COLO829 (cell line): ENCODE data around the gene PTPRD.

Source experiments
- DNase-seq: peaks from one replicate; pipeline ENCODE4 v3.0.0; 2012; ENCODE audit warnings: low spot score

PTPRD gene

DNA sequence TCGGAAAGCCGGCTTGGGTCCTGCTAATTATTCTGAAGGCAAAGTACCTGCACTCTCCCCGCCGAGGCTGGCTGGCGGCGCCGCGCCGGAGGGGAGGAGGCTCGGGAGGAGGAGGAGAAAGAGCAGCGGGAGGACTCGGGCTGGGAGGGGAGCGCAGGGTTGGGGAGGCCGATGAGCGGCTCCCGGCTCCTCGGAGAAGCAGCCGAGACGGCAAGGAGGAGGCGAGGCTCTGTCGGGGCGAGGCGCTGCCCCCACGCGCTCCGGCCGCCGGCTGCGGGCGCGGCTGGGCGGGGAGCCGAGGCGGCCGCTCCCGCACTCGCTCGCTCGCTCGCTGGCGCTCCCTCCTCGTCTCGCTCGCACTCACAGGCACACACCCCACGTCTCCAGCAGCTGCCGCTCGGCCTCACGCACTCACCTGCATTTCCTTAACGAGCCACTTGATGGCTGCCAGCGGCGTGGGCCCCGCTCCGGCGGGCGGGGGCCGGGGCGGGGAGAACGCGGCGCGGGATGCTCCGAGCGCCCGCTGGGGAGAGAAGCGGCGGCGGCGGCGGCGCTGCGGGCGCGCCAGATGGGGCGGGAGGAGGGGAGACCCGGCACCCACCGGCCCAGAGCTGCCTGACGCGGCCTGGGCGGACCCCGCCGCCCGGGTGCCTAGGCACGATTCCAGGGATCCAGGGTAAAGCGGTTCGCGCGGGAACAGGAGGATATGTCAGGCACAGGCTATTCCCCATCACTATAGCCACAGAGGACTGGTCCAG, at the start of gene PTPRD:
PTPRD (minus strand) TSS at position 362 of the 758 bp plus-strand sequence.
- DNase-seq, result no peak

DNA sequence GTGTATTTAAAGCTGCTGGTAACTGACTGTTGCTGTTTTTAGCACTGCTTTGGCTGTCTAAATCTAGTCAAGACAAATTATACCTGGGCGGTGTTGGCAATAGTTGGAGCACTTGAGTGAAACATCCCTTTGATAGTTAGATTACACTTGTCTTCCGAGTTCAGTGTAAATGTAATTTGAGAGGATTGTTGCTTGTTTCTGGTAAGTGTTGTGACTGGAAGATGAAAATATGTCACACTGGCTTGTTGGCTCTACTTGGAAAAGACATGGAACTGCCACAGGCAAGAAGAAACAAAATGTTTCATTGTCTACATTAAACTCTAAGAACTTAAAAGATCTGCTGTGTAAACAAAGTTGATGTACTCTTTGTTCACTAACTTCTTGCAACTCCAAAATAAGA, 49.2 kb upstream of the PTPRD start:
- no peak for DNase-seq

DNA sequence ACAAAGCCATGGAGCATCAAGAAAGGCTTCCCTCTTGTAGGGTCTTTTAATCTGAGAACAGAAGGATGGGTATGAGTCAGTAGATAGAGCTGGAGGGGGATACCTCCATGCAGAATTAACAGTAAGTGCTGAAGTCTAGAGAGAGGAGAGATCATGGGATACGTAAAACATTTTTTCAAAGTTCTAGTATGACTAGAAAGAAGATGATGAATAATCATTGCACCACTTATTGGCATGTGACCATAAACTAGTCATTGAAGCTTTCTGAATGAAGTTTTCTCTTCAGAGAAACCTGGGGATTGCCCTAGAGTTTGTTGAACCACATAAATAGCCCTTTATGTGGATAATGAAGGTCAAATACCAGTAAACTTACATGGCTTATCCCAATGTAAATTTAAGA, 48.6 kb upstream of the PTPRD start:
- peak; percentile 61 for DNase-seq

DNA sequence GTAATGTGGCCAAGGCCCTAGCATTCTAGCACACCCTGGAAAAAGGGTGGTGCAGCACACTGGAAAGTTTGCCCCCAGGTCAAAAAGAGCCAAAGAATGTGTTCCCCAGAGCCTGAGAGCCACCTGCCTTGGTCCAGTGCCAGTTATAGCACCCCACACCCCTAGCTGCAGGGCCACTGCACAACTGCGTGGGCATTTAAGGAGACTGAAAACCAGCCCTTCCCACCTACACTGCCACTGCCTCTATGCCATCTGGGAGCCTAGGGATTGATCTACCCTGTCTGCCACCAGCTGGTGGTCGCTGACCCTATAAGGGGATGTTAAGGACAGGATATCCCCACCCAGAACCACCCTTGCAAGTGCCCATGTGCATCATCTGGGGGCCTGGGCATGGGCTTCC, 38.2 kb upstream of the PTPRD start:
- DNase-seq, result no peak

DNA sequence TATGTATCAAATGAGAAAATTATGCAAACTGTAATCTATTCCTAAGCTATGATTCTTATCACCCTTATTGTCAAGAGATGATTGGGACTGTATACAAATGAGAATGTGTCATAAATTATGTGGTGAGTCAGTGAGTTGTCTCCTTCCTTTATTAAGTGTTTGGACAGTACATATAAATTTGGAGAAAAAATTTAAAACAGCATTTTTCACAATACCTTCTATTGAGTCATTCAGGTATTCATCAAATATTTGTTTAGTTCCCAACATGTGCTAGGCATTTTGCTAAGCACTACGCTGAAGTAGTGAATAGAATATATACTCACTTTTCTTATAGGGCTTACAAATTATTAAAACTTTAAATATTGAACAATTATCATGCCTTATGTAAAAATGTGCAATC, 36.3 kb upstream of the PTPRD start:
- no peak for DNase-seq

DNA sequence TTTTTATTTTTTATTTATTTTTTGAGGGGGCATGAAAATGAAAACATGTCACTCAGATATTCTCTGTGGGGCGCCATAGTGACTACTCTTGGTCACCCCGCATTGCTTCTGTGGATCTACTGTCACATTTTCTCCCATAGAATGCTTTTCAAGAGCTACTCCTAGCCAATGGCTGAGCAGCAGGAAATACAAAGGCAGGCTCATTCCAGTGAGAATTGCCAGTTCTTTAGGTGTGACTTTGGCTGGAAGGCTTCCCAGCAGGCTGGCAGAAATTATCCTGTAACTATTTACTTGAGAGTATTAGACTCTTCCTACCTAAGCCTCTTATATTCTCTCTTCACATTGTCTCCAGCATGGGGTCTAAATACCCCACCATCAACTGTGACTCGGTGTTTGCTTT, 21.0 kb upstream of the PTPRD start:
- DNase-seq, result no peak

DNA sequence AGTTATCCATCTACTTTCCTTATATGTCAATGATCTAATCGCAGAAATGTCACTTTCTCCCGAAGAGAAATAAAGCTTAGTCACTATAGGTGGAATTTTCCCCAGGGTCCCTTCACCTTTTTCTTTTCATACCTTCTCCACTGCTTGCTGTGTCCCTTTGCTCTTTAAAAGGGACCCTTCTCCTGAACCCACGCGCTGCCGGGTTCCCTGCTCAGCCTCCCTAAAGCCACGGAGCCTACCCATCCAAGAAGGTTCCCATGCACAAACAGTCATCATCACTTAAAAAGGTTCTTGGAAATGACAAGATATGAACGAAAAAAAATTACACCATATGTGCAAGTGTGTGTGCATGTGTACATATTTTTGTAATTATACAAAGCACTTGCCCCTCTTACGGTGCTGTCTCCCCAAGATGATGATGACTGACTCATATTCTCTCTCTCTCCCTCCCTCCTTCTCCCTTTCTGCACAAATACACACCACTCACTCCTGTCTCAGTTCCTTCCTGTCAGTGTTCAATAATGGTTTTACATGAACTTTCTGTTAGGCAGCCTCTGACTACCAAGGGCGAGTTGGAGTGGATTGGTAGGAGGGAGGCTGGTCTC, 1.5 kb upstream of the PTPRD start:
- DNase-seq, result no peak

DNA sequence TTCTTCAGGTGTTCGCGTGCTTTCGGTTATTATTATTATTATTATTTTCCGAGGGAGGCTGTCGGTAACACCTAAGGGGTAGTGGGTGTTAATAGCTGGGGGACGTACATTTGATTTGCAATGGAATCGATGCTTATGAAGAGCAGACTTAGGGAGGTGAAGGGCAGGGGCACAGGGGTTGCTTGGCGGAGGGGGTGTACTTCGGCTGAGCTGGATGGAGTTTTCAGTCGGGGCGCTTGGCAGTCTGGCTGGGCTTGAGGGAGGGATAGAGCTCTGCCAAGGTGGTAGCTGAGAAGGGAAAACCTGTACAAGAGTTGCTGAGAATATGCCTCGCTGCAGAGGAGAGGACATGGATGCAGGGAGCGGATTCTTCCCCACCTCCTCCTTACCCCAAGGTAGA, 617 bp upstream of the PTPRD start:
- DNase-seq, result no peak

DNA sequence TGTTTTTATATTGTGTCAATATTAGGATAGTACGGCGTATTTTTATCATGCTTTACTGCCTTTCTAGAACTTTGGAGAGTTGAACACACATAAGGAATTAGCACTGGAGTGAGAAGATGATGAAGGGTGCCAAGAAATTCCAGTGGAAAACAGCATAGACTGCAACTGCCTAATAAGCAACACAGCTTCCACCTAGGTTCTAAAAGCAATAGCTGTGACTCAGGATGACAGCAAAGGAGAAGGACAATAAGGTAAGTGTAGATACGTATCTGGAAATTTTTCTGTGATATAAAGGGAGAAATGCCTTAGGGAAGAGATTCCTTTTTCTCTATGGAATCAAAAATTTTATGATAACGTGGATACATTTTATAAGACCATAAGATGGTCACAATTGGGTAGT, 7.4 kb downstream of the PTPRD start:
- DNase-seq, result no peak

DNA sequence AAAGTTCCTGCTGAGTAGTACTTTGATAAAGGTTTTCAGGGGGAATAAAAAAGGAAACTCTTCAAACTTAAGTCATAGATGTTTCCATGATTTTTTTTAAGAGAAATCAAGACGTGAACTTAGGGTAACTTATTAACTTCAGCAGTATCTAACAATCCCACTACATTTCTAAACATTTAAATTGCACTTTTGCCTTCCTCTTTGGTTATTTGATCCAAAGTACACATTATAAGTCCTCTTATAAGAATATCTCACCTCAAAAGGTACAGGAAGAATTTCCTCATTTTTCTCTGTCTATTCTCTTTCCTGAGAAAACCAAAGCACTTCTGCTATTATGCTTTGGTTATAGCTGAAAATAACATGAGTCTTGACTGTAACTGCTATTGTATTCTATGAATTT, 7.9 kb downstream of the PTPRD start:
- DNase-seq, result no peak

DNA sequence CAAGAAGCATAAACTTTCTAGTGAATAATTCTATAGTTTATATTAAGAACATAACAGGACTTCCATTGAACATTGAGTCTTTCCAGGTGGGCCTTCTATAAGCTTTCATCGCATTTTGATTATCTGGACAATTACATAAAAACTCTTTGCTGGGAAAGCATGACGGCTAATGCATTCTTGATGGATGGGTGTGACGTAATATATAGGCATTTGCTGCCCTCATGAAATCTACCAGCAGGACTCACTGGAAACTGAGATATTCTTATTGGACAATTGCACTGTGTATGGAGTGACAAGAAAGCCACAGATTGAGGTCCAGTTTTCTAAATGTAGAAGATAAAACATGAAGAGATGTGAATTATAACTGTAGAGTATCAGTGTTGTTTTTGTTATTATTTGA, 15.0 kb downstream of the PTPRD start:
- DNase-seq, result no peak

DNA sequence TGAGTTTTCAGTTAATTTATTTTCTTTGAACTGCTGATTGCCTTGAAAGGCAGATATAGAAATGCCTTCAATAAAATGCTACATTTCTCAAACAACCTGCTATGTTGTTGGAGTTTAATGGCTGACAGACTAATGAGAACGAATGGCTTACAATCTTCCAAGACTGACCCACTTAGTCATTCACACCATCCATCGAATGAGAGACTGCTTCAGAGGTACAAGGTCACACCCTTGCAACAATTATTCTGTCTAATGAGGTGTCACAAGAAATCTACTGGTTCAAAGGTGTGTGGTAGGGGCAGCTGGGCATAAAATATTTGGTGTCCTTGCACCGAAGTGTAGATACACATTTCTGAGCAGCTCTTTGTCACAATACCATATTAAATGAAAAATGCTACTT, 18.3 kb downstream of the PTPRD start:
- no peak for DNase-seq

DNA sequence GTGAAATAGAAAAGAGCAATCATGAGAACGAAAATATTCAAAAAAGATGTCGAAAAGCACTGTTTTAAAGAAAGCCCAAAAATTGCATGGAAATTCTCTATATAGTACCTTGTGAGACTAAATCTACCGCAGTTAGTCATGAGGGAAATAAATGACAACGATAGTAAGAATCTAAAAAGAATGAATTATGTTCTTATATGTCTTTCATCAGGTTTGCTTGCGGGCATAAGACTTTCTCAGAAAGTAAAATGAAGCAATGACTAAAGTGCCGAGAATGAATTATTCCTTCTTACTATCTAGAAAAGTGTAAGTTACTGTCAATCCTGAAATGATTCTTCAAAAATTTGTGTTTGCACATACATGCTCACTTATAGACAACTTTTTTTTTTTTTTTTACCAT, 26.4 kb downstream of the PTPRD start:
- no peak for DNase-seq

DNA sequence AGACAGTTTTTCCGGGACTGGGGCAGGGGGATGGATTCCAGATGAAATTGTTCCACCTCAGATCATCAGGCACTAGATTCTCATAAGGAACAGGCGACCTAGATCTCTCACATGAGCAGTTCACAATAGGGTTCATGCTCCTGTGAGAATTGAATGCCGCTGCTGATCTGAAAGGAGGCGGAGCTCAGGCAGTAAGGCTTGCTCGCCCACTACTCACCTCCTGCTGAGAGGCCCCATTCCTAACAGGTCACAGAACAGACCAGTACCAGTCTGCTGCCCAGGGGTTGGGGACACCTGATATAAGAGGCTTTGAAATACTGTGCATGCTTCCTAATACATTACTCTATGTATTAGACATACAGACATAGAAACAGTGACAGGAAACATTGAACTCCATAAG, 41.1 kb downstream of the PTPRD start:
- no peak for DNase-seq

DNA sequence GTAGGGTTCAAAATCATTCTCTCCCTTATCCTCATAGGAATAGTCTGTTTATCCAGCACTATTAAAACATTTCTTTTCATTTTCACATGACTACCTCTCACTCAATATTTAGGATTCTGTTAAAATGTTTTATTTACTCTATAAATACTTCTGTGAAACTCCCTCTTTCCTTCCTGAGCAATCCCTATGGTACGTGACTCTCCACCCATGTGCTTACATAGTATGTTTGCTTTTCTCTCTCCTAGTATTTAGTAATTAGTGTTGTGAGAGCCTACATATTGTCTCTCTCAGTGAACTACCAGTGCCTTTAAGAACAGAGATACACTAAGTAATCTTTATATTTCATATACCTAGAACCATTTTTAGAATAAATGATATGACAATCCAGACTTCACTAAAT, 46.0 kb downstream of the PTPRD start:
- DNase-seq, result no peak

DNA sequence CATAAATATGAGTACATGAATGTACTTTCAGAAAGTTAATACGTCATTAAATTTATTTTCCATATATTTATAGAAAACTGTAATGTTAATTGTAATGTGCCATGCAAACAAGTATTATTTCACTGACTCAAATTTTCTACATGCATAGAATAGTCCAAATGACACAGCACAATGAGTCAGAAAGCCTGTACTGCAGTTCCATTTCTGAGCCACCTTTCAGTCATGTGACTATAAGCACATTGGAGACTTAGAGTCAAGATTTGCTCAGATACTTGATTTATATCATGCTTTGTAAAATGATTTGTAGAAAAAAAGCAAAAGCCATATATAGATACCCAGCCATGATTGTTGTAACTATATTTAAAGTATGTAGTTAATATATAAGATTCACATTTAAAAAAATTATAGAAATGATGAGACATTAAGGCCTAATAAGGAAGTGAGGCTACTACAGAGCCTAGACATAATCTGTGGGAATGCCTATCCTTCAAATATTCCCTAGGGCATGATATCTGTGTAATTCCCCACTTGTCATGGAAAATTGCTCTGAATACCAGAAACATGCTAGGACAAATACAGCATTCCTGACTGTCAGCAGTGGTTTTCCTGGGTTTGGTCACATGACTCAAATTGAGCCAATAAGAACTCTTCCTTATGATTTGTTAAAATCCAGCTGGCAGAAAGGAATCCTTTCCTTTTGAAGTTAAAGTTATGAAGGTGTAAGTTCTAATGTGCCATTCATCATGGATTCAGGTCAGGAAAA, 50.0 kb downstream of the PTPRD start:
- no peak for DNase-seq

DNA sequence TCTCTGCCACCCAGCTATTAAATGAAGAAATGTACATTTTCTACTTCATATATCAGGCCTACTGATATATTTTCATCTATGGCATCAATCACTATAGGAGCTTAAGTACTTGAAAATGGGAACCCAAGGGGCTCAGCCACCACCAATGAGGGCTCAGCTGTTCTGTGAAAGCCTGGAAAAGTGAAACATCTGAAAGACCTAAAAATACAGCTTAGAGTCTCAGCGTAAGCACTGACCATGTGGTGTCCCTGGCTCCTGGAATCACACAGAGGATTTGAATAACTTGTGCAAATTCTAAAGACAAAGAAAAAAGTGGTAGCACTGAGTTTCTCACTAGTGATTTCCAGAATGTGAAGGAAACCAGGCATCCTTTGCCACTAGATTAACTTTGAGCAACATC, 64.5 kb downstream of the PTPRD start:
- no peak for DNase-seq

DNA sequence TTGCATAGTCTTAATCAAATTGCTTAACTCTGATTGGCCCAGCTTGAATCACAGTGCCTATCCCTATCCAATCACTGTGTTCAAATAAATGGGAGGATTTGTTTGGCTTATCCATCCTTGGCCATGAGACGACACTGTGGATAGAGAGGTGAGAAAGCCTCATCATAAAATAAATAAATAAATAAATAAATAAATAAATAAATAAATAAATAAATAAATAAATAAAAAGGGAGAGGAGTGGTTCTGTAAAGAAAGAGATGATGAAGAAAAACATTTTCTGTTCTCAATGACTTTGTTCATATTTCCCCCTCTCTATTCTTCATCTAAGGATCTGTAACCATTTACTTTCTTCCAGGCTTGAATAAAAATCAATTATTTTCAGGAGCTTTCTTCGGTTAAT, 74.7 kb downstream of the PTPRD start:
- no peak for DNase-seq

DNA sequence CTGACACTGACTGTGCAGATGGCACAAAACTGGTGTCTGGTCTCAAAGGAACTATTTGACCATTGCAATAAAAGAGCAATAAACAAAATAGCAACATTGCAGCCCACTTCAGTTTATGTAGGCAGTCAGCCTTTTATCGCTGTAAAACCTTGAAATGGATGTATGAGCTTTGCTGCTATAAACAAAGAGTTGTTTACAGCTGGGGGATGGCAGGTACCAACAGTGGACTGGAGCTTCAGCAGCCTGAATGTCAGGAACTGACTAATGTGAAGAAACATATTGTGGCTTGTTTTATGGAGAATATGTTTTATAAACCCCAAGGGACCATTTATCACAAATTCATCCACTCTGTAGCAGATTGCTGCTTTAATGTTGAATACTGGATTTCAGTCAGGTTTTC, 78.0 kb downstream of the PTPRD start:
- no peak for DNase-seq

DNA sequence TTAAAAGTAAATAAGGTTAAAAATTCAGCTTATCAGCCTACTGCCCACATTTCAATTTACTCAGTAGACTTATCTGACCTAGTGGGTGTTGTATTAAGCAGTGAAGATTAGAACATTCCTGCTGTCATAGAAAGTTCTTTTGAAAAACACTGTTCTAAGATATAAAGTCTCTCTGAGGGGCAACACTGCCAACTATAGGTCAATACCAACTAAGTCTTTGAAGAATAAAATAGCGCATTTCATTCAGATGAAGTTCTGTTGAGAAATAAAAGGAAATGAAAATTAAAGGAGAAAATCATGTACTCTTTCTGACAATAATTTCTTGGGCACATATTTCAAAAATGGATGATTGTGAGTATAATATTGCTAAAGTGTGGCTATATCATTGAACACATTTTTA, 86.8 kb downstream of the PTPRD start:
- no peak for DNase-seq

DNA sequence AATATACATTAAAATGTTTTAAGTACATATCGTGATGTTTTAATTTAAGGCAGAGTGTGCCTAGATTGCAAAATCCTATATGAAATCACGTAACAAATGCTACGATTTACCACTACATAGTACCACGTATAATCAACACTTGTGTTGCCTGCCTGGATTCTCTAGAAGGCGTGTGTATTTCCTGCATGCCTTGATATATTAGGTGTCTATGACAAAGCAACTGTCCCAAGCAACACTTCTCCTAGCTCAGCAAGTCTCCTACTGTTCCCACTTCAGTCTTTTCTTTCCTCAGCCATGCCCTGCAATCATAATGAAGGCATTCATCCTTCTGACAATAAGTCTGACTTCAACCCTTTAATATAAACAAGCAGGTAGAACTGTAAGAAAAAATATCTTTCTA, 89.6 kb downstream of the PTPRD start:
- no peak for DNase-seq

DNA sequence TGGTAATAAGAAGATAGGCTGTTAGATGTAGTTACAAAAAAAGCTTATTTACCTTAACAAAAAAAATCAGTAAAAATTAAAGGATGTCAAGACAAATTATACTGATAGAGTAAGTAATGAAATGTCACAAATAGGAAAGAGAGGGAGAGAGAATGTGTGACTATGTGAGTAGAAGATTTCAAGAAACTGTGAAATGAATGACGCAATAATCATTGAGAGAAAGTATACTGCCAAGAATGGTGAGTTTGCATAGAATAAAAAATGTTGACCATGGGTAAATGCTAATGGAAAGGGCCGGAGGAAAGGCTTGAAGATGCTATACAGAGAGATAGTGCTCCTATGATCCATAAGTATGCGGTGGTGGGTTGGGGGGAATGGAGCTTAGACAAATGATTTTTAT, 100.7 kb downstream of the PTPRD start:
- DNase-seq, result no peak

DNA sequence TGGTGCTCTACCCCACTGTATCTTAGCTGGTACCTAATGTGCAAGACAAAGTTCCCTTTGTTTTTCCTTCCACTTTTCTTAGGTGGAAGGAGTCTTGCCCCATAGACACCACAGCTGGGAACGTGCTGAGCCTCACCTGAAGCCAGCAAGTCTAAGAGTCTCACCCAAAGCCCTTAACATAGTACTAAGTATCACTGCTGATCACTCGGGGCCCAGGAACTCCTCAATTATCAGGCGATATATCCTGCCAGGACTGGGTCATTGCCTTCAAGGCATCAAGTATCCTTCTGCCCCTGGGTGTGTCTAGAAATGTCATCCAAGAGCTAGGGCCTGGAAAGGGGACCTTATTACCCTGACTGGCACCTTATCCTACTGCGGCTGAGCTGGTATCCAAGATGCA, 123.9 kb downstream of the PTPRD start:
- DNase-seq, result no peak
